Right hindlimb (tissue), 1 donor: Measurements from ENCODE around the gene ADAT2.
A peak's percentile ranks its signal among the peaks of the same experiment; 100 is the strongest.
"Not testable (repeated sequence)": the region's sequence is repeated elsewhere in the genome, so short reads cannot be mapped to it uniquely, and the experiment has no call there.

ENCODE experiments used
- DNase-seq: peaks from one replicate; pipeline ENCODE4 v3.0.0-alpha.2; 2018

Gene ADAT2

GRCh38 chr6:143450453-143451371, at the start of gene ADAT2, which contains the start of gene PEX3:
Gene ADAT2 (minus strand): TSS chr6:143450695. CDS start chr6:143450658, 37 bp downstream.
Gene PEX3 (plus strand): TSS chr6:143450805. CDS start chr6:143451043, 238 bp downstream.
- peak; percentile 94 for DNase-seq

- no peak for DNase-seq
These were observed 47.9 kb upstream of the ADAT2 start for GRCh38 chr6:143498428-143498827.

GRCh38 chr6:143496974-143497373, 46.5 kb upstream of the ADAT2 start:
- DNase-seq = no peak

GRCh38 chr6:143490775-143491174, 40.3 kb upstream of the ADAT2 start:
- DNase-seq = no peak

- no peak for DNase-seq
These were observed 39.7 kb upstream of the ADAT2 start for GRCh38 chr6:143490244-143490643.

- DNase-seq = no peak
These were observed 36.3 kb upstream of the ADAT2 start for GRCh38 chr6:143486752-143487151.

- no peak for DNase-seq
These were observed 35.5 kb upstream of the ADAT2 start for GRCh38 chr6:143485967-143486366.

GRCh38 chr6:143482593-143482992, 32.1 kb upstream of the ADAT2 start:
- no peak for DNase-seq

- DNase-seq = no peak
These were observed 28.1 kb upstream of the ADAT2 start for GRCh38 chr6:143478479-143479062.

GRCh38 chr6:143476545-143476944, 26.1 kb upstream of the ADAT2 start:
- DNase-seq = no peak

- no peak for DNase-seq
These were observed 21.3 kb upstream of the ADAT2 start for GRCh38 chr6:143471822-143472221.

GRCh38 chr6:143468823-143469222, 18.3 kb upstream of the ADAT2 start:
- not testable (repeated sequence) for DNase-seq

- DNase-seq = no peak
These were observed 17.5 kb upstream of the ADAT2 start for GRCh38 chr6:143468026-143468425.

- DNase-seq = no peak
These were observed 15.1 kb upstream of the ADAT2 start for GRCh38 chr6:143465546-143465945.

GRCh38 chr6:143457563-143458359, 7.3 kb upstream of the ADAT2 start:
- DNase-seq = no peak

GRCh38 chr6:143451531-143451930, 1.0 kb upstream of the ADAT2 start:
- no peak for DNase-seq

- DNase-seq = no peak
These were observed 612 bp downstream of the ADAT2 start for GRCh38 chr6:143449714-143450452.

- DNase-seq = no peak
These were observed 1.3 kb downstream of the ADAT2 start for GRCh38 chr6:143449082-143449713.

GRCh38 chr6:143447865-143448264, 2.6 kb downstream of the ADAT2 start:
- DNase-seq = not testable (repeated sequence)

GRCh38 chr6:143443096-143443495, 7.4 kb downstream of the ADAT2 start:
- no peak for DNase-seq

GRCh38 chr6:143441680-143442545, 8.6 kb downstream of the ADAT2 start:
- DNase-seq = no peak
